AG04450 (cell line): ENCODE measurements around the gene ACOXL. TPM values are rescaled to one million over a fixed set of nuclear protein-coding genes. Genes with fewer than 3 reads are reported as not detected.

Source experiments
- CTCF ChIA-PET: fragments of 300-600, 350-600 bp; formaldehyde crosslinking; extraction: SDS; loops from one replicate; lab custom pipeline; 2022; ENCODE audit warnings: antibody characterized with exemption, inconsistent platforms; lab: Charles Lee
- POLR2A ChIA-PET: fragments of 350-600 bp; formaldehyde crosslinking; extraction: SDS; loops from one replicate; lab custom pipeline; 2021; ENCODE audit warnings: antibody characterized with exemption, inconsistent platforms; lab: Yijun Ruan, JAX
- DNase-seq: peaks from one replicate; pipeline ENCODE4 v3.0.0-alpha.2; 2011; ENCODE audit warnings: low read depth, low spot score
- H3K27ac ChIP-seq: one replicate; pipeline ENCODE4 v1.5.1; 2012; ENCODE audit warnings: low read depth, low read length, control low read depth
- H3K27me3 ChIP-seq: one replicate; pipeline ENCODE4 v1.6.0; 2012; ENCODE audit warnings: low read length; ENCODE audit not compliant: control insufficient read depth, insufficient read depth
- H3K4me3 ChIP-seq: 2 replicates; pipeline ENCODE4 v1.5.1; 2011; ENCODE audit warnings: mild to moderate bottlenecking, low read depth, low read length, control low read depth
- H3K9me3 ChIP-seq: 2 replicates; pipeline ENCODE4 v1.5.1; 2012; ENCODE audit warnings: low read length; ENCODE audit not compliant: control insufficient read depth, insufficient read depth
- polyA plus RNA-seq: library from polyadenylated mRNA; depleted of rRNA; stranded (reverse); fragments of >200 nt; gene quantifications from 2 replicates; pipeline ENCODE4 v1.2.3, GENCODE V29; 2011
- TF ChIP-seq, protein P1 (sequence below): IDR thresholded peaks from 2 replicates; pipeline ENCODE4 v1.5.1; 2011; ENCODE audit warnings: low read depth, low read length, control low read depth, inconsistent platforms

The ACOXL gene
- polyA plus RNA-seq, 1 experiment: not detected

DNA sequence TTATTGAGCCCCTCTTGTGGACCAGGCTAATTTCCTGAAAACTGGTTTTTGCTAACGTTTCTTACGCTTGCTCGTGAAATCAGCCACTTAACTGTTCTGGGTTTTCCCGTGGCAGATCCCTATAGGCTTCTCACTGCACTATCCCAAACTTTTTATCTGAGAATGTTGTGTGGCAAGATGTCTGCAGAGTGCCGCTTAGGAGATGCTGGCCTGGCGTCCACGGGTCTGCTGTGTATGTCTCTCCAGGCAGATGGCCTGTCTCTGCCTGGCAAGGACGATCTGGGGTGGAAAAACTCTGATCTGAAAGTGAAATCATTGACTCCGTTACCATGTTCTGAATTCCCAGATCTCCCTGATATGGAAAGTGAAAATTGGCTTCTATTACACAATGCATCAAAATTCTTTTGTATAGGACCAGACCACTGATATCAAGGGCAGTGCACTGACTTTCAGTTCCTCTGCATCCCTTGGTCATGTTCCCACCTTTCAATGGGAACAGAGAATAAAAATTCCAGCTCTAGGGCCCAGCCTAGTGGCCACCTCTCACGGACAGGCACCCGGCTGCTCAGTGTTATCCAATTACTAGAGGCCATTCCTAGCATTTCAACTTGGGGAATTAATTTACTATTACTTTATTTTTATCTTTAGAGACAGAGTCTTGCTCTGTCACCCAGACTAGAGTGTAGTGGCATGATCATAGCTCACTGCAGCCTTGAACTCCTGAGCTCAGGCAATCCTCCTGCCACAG is 154.6 kb downstream of the ACOXL start:
- H3K27me3 ChIP-seq: peaks cover 8% of the 10 kb centered on the region
- H3K4me3 ChIP-seq: no peak overlapping the region
- CTCF ChIA-PET: no interaction called here
- H3K27ac ChIP-seq: no peak overlapping the region
- H3K9me3 ChIP-seq: no peaks in the 10 kb centered on the region
- DNase-seq: no peak
- POLR2A ChIA-PET: no interaction called here
- TF ChIP-seq, protein P1, sequence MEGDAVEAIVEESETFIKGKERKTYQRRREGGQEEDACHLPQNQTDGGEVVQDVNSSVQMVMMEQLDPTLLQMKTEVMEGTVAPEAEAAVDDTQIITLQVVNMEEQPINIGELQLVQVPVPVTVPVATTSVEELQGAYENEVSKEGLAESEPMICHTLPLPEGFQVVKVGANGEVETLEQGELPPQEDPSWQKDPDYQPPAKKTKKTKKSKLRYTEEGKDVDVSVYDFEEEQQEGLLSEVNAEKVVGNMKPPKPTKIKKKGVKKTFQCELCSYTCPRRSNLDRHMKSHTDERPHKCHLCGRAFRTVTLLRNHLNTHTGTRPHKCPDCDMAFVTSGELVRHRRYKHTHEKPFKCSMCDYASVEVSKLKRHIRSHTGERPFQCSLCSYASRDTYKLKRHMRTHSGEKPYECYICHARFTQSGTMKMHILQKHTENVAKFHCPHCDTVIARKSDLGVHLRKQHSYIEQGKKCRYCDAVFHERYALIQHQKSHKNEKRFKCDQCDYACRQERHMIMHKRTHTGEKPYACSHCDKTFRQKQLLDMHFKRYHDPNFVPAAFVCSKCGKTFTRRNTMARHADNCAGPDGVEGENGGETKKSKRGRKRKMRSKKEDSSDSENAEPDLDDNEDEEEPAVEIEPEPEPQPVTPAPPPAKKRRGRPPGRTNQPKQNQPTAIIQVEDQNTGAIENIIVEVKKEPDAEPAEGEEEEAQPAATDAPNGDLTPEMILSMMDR: no peak

DNA sequence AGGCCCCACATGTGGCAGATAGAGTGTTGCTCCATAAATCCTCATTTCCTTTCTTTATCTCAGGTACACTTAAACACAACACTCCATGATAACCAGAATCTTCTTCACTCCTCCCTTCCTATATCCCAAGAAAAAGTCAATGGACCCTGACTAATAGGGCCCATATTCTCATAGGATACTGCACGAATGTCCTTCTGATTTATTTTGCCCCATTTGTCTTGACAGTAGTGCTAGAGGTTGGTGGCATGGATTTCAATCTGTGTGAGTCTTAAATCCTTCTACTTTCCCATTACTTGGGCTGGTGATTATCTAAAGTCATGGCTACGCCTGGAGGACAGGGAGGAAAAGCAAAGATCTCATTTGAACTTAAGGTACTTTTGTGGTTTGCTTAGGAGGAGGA is 156.0 kb downstream of the ACOXL start:
- Histone ChIP-seq H3K27me3 (peaks cover 10% of the 10 kb centered on the region), H3K4me3 (no peak overlapping the region), H3K27ac (no peak overlapping the region), H3K9me3 (no peaks in the 10 kb centered on the region)
- CTCF ChIA-PET: no interaction called here
- TF ChIP-seq, protein P1: no peak
- no peak for DNase-seq
- POLR2A ChIA-PET: no interaction called here

DNA sequence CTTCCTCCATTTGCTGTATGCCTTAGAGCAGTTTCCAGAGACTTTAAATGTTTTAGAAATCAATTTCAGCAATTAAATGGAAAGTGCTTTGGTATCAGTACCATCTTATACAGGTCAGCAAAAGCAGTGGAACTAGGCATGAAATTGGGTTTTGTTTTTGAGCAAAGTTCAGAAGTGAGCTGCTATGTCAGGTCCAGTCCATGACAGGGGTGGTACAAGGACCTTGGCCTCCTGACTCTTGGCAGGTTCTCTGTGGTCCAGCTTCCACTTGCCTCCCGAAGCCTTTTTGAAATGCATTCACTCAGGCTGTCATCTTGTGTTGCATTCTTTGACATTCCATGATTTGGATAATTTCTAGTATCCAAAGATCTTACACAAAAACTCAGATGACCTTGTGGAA is 159.3 kb downstream of the ACOXL start:
- H3K4me3 ChIP-seq: no peak overlapping the region
- no peak overlapping the region for H3K27ac ChIP-seq
- H3K9me3 ChIP-seq: no peaks in the 10 kb centered on the region
- ChIA-PET POLR2A (no interaction called here), CTCF (no interaction called here)
- H3K27me3 ChIP-seq: peaks cover 12% of the 10 kb centered on the region
- TF ChIP-seq, protein P1: no peak
- no peak for DNase-seq

DNA sequence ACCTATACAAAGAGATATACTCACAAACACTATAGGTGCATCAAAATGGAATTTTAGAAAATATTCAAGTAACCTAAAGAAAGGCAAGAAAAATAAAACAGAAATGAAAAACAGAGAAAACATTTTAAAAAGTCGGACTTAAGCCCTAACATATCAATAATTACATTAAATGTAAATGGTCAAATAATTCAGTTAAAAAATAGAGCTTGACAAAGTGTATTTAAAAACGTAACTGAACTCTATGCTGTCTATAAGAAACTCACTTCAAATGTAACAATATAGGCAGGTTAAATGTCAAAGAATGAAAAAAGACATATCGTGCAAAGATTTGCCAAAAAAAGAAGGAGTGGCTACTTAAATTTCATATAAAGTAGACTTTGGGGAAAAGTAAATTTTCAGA is 163.9 kb downstream of the ACOXL start:
- CTCF ChIA-PET: no interaction called here
- POLR2A ChIA-PET: no interaction called here
- peaks cover 4% of the 10 kb centered on the region for H3K27me3 ChIP-seq
- no peaks in the 10 kb centered on the region for H3K9me3 ChIP-seq
- DNase-seq: no peak
- TF ChIP-seq, protein P1: no peak
- H3K4me3 ChIP-seq: no peak overlapping the region
- no peak overlapping the region for H3K27ac ChIP-seq

DNA sequence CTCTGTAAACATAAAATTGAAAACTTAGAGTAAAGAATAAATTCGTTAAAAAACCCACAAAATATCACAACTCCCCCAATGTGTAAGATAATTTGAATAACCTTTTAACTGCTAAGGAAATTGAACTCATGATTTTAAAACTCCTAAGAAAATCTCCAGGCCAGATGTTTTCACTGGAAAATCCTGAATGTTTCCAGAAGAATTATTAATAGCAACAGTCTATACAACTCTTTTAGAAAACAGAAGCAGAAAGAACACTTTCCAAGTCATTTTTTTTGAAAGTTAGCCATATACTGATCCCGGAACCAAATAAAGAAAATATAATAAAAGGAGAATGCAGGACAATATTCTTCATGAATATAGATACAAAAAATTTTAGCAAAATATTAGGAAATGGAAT is 165.6 kb downstream of the ACOXL start:
- Histone ChIP-seq H3K27me3 (peaks cover 4% of the 10 kb centered on the region), H3K27ac (no peak overlapping the region), H3K4me3 (no peak overlapping the region), H3K9me3 (no peaks in the 10 kb centered on the region)
- ChIA-PET CTCF (no interaction called here), POLR2A (no interaction called here)
- no peak for DNase-seq
- TF ChIP-seq, protein P1: no peak
